ENCODE results near the gene EIF4G1.

EIF4G1 gene

GRCh38 chr3:184328516-184328915, 14.1 kb downstream of the EIF4G1 start:
- DNase-seq (ENCODE audit: low spot score), result no peak
- TF ChIP-seq CTCF (IDR thresholded peaks at IDR 0.05; ENCODE audit: extremely low read depth, missing control alignments), result no peak

GRCh38 chr3:184332370-184333090, 18.1 kb downstream of the EIF4G1 start:
- no peak for TF ChIP-seq CTCF (IDR thresholded peaks at IDR 0.05; ENCODE audit: extremely low read depth, missing control alignments)
- DNase-seq (ENCODE audit: low spot score), result no peak

GRCh38 chr3:184333190-184333589, 18.8 kb downstream of the EIF4G1 start:
- no peak for TF ChIP-seq CTCF (IDR thresholded peaks at IDR 0.05; ENCODE audit: extremely low read depth, missing control alignments)
- no peak for DNase-seq (ENCODE audit: low spot score)

- no peak for TF ChIP-seq CTCF (IDR thresholded peaks at IDR 0.05; ENCODE audit: extremely low read depth, missing control alignments)
- DNase-seq (ENCODE audit: low spot score), result no peak
Observed at GRCh38 chr3:184333700-184334099, 19.3 kb downstream of the EIF4G1 start.

GRCh38 chr3:184334470-184335158, 20.2 kb downstream of the EIF4G1 start:
- no peak for DNase-seq (ENCODE audit: low spot score)
- no peak for TF ChIP-seq CTCF (IDR thresholded peaks at IDR 0.05; ENCODE audit: extremely low read depth, missing control alignments)

GRCh38 chr3:184335291-184335660, 20.9 kb downstream of the EIF4G1 start:
- DNase-seq (ENCODE audit: low spot score), result no peak
- TF ChIP-seq CTCF (IDR thresholded peaks at IDR 0.05; ENCODE audit: extremely low read depth, missing control alignments), result no peak

GRCh38 chr3:184335661-184336546, 21.5 kb downstream of the EIF4G1 start:
- DNase-seq (ENCODE audit: low spot score), result peak; percentile 94
- TF ChIP-seq CTCF (IDR thresholded peaks at IDR 0.05; ENCODE audit: extremely low read depth, missing control alignments), result no peak

Data from GM20000 (cell line).